MCF 10A (cell line): Measurements from ENCODE around the gene PLEKHM1. TPM values are rescaled to one million over a fixed set of nuclear protein-coding genes. Genes with fewer than 3 reads are reported as not detected.

ENCODE experiments used
- BruUV-seq: library from RNA; stranded (reverse); fragments of 400-500 nt; replicated peaks from 2 replicates; lab custom pipeline; 2021; lab: Mats Ljungman, UMichigan
- CTCF ChIA-PET: fragments of 300-600 bp; sonication (Branson Sonifier 250); formaldehyde crosslinking; extraction: SDS; loops from one replicate; lab custom pipeline; 2021; ENCODE audit warnings: antibody characterized with exemption, inconsistent platforms; lab: Yijun Ruan, JAX
- POLR2A ChIA-PET: fragments of 300-600, 350-650 bp; sonication (Branson Sonifier 250); formaldehyde crosslinking; extraction: SDS; loops from one replicate; lab custom pipeline; 2020; ENCODE audit warnings: antibody characterized with exemption, inconsistent platforms; lab: Yijun Ruan, JAX
- DNase-seq: peaks from one replicate; pipeline ENCODE4 v3.0.0-alpha.2; 2018; ENCODE audit not compliant: unreplicated experiment
- H3K27ac Mint-ChIP-seq: one replicate; pipeline ENCODE4 v1.8.0; 2022; ENCODE audit warnings: mild to moderate bottlenecking, low read depth, mixed read lengths; ENCODE audit not compliant: unreplicated experiment
- H3K27me3 Mint-ChIP-seq: one replicate; pipeline ENCODE4 v1.8.0; 2022; ENCODE audit warnings: mixed read lengths; ENCODE audit not compliant: insufficient read depth, unreplicated experiment
- H3K36me3 Mint-ChIP-seq: one replicate; pipeline ENCODE4 v1.8.0; 2022; ENCODE audit warnings: mild to moderate bottlenecking, moderate library complexity, mixed read lengths; ENCODE audit not compliant: insufficient read depth, unreplicated experiment
- H3K4me1 Mint-ChIP-seq: one replicate; pipeline ENCODE4 v1.8.0; 2022; ENCODE audit warnings: mixed read lengths; ENCODE audit not compliant: insufficient read depth, unreplicated experiment
- H3K4me3 Mint-ChIP-seq: one replicate; pipeline ENCODE4 v1.8.0; 2022; ENCODE audit warnings: mild to moderate bottlenecking, moderate library complexity, mixed read lengths; ENCODE audit not compliant: unreplicated experiment
- H3K9me3 Mint-ChIP-seq: one replicate; pipeline ENCODE4 v1.8.0; 2022; ENCODE audit warnings: mixed read lengths; ENCODE audit not compliant: unreplicated experiment
- CTCF ChIP-seq: fragments of 200-600 bp; IDR thresholded peaks from one replicate; pipeline ENCODE4 v1.8.0; 2022; ENCODE audit warnings: antibody characterized with exemption, mild to moderate bottlenecking; ENCODE audit not compliant: unreplicated experiment
- intact Hi-C: fragments of 100-400 bp; cut with micrococcal nuclease; formaldehyde crosslinking; loops from 2 replicates; pipeline ENCODE4 v1.14.1; 2022
- total RNA-seq: library from RNA; stranded (reverse); gene quantifications from 2 replicates; pipeline ENCODE4 v1.2.3, GENCODE V29; 2022

Gene PLEKHM1
- total RNA-seq, 1 experiment from 2014 or later, result 53.4 TPM

GRCh38 chr17:45437465-45438283, 52.8 kb downstream of the PLEKHM1 start:
- ChIA-PET POLR2A (no interaction called here), CTCF (no interaction called here)
- H3K27me3 Mint-ChIP-seq, result no peaks in the 10 kb centered on the region
- DNase-seq, result no peak
- no peaks in the 10 kb centered on the region for H3K9me3 Mint-ChIP-seq
- peaks cover 20% of the 10 kb centered on the region for H3K4me1 Mint-ChIP-seq
- H3K27ac Mint-ChIP-seq, result no peak overlapping the region
- intact Hi-C loops, result no loop called here
- TF ChIP-seq CTCF, result no peak
- no TSS peak for BruUV-seq
- H3K4me3 Mint-ChIP-seq, result no peak overlapping the region
- H3K36me3 Mint-ChIP-seq, result peaks cover 15% of the 10 kb centered on the region

GRCh38 chr17:45436625-45437464, 53.7 kb downstream of the PLEKHM1 start:
- Mint-ChIP-seq H3K4me3 (no peak overlapping the region), H3K27ac (no peak overlapping the region), H3K4me1 (peaks cover 20% of the 10 kb centered on the region), H3K36me3 (peaks cover 15% of the 10 kb centered on the region), H3K9me3 (no peaks in the 10 kb centered on the region), H3K27me3 (no peaks in the 10 kb centered on the region)
- BruUV-seq, result no TSS peak
- DNase-seq, result no peak
- no peak for TF ChIP-seq CTCF
- ChIA-PET POLR2A (no interaction called here), CTCF (no interaction called here)
- intact Hi-C loops, result no loop called here

GRCh38 chr17:45436161-45436560, 54.4 kb downstream of the PLEKHM1 start:
- BruUV-seq, result no TSS peak
- Mint-ChIP-seq H3K4me1 (peaks cover 20% of the 10 kb centered on the region), H3K27me3 (no peaks in the 10 kb centered on the region), H3K36me3 (peaks cover 15% of the 10 kb centered on the region), H3K27ac (no peak overlapping the region), H3K4me3 (no peak overlapping the region), H3K9me3 (no peaks in the 10 kb centered on the region)
- no peak for DNase-seq
- ChIA-PET POLR2A (no interaction called here), CTCF (no interaction called here)
- TF ChIP-seq CTCF, result no peak
- intact Hi-C loops, result no loop called here

GRCh38 chr17:45435481-45435880, 55.0 kb downstream of the PLEKHM1 start:
- Mint-ChIP-seq H3K27me3 (no peaks in the 10 kb centered on the region), H3K36me3 (peaks cover 14% of the 10 kb centered on the region), H3K9me3 (no peaks in the 10 kb centered on the region), H3K4me1 (peaks cover 18% of the 10 kb centered on the region), H3K27ac (no peak overlapping the region), H3K4me3 (no peak overlapping the region)
- no TSS peak for BruUV-seq
- intact Hi-C loops, result no loop called here
- no peak for DNase-seq
- TF ChIP-seq CTCF, result no peak
- ChIA-PET CTCF (no interaction called here), POLR2A (no interaction called here)
